Ovary (tissue), 3 donors: ENCODE results near the gene CYP46A1.

Source experiments
- POLR2A ChIP-seq: fragments of 450-650 bp; IDR thresholded peaks from one replicate; pipeline ENCODE4 v1.6.1; 2017; ENCODE audit warnings: antibody characterized with exemption, mild to moderate bottlenecking, moderate library complexity
- TF ChIP-seq, protein P1 (sequence below), 3 donors: fragments of 450-650 bp in 2 of 3; fragments of 200-600 bp in 1 of 3; IDR thresholded peaks; one replicate each; pipeline versions ENCODE4 v1.5.1 to v1.8.0; 2016 to 2022; ENCODE audit warnings: antibody characterized with exemption in 3 of 3, mild to moderate bottlenecking in 1 of 3
- donor health status: DM: no; HTN: no; CAD: no.

DNA sequence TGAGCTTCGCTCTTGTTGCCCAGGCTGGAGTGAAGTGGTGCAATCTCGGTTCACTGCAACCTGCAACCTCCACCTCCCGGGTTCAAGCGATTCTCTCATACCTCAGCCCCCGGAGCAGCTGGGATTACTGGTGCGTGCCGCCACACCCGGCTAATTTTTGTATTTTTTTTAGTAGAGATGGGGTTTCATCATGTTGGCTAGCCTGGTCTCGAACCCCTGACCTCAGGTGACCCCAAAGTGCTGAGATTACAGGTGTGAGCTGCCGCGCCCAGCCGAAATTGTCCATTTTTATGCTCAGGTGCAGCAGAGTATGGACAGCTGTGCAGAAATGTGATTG is 19.2 kb upstream of the CYP46A1 start:
- no peak for TF ChIP-seq POLR2A
- TF ChIP-seq, protein P1, sequence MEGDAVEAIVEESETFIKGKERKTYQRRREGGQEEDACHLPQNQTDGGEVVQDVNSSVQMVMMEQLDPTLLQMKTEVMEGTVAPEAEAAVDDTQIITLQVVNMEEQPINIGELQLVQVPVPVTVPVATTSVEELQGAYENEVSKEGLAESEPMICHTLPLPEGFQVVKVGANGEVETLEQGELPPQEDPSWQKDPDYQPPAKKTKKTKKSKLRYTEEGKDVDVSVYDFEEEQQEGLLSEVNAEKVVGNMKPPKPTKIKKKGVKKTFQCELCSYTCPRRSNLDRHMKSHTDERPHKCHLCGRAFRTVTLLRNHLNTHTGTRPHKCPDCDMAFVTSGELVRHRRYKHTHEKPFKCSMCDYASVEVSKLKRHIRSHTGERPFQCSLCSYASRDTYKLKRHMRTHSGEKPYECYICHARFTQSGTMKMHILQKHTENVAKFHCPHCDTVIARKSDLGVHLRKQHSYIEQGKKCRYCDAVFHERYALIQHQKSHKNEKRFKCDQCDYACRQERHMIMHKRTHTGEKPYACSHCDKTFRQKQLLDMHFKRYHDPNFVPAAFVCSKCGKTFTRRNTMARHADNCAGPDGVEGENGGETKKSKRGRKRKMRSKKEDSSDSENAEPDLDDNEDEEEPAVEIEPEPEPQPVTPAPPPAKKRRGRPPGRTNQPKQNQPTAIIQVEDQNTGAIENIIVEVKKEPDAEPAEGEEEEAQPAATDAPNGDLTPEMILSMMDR (IDR thresholded peaks at IDR 0.05), result no peak
